Ovary (tissue), 3 donors: ENCODE data around the gene GORASP2.

ENCODE experiments used
- EP300 ChIP-seq: sonication (generic); formaldehyde crosslinking; IDR thresholded peaks from one replicate; pipeline ENCODE4 v1.6.1; 2017; ENCODE audit warnings: antibody characterized with exemption
- POLR2A ChIP-seq: fragments of 450-650 bp; IDR thresholded peaks from one replicate; pipeline ENCODE4 v1.6.1; 2017; ENCODE audit warnings: antibody characterized with exemption, mild to moderate bottlenecking, moderate library complexity
- TF ChIP-seq, protein P1 (sequence below), 3 donors: fragments of 450-650 bp in 2 of 3; fragments of 200-600 bp in 1 of 3; IDR thresholded peaks; one replicate each; pipeline versions ENCODE4 v1.5.1 to v1.8.0; 2016 to 2022; ENCODE audit warnings: antibody characterized with exemption in 3 of 3, mild to moderate bottlenecking in 1 of 3
- donor health status: DM: no; HTN: no; CAD: no.

DNA sequence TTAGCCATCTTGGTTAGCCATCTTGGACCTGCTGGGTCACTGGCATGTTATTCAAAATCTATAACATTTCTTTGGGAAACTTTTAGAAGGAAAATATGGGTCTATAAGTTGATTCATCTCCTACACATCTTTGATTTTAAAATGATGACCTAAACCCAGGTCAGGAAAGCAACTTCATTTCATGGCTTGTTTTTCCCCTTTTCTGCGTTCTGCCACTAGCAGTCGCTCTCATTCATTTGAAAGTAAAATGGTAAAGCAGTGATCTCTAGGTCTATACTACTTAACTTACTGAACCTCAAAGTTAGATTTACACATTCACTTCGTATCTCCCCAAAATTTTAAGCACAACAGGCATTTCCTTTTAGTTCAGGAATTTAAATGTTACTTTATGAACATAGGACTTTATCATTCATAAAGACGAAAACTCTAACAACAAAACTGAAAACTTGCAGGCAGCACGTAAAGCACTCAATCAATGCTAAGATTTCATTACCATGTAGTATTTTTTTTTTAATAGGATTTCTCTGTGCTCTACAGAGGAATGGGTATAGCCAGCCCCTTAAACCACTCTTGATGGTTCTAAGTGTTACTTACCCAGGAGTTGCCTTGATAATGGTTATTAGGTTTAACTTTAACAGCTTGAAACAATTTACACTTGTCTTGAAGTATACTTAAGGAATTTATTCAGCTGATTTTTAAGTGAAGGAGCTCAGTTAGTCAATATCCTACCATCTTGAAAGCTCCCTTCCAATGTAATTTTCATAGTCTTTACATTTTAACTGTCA, 62.5 kb downstream of the GORASP2 start:
- TF ChIP-seq, protein P1, sequence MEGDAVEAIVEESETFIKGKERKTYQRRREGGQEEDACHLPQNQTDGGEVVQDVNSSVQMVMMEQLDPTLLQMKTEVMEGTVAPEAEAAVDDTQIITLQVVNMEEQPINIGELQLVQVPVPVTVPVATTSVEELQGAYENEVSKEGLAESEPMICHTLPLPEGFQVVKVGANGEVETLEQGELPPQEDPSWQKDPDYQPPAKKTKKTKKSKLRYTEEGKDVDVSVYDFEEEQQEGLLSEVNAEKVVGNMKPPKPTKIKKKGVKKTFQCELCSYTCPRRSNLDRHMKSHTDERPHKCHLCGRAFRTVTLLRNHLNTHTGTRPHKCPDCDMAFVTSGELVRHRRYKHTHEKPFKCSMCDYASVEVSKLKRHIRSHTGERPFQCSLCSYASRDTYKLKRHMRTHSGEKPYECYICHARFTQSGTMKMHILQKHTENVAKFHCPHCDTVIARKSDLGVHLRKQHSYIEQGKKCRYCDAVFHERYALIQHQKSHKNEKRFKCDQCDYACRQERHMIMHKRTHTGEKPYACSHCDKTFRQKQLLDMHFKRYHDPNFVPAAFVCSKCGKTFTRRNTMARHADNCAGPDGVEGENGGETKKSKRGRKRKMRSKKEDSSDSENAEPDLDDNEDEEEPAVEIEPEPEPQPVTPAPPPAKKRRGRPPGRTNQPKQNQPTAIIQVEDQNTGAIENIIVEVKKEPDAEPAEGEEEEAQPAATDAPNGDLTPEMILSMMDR (IDR thresholded peaks at IDR 0.05) = no peak
- no peak for TF ChIP-seq POLR2A
- TF ChIP-seq EP300 = no peak
